GM19395 (cell line): Measurements from ENCODE around the gene USP2.
A peak's percentile ranks its signal among the peaks of the same experiment; 100 is the strongest.

Experiments
- ATAC-seq: cut with Tn5 transposase; IDR thresholded peaks from one replicate; pipeline ENCODE4 v1.9.1; 2021; ENCODE audit warnings: mild to moderate bottlenecking, moderate library complexity; ENCODE audit not compliant: unreplicated experiment

Gene USP2, protein sequence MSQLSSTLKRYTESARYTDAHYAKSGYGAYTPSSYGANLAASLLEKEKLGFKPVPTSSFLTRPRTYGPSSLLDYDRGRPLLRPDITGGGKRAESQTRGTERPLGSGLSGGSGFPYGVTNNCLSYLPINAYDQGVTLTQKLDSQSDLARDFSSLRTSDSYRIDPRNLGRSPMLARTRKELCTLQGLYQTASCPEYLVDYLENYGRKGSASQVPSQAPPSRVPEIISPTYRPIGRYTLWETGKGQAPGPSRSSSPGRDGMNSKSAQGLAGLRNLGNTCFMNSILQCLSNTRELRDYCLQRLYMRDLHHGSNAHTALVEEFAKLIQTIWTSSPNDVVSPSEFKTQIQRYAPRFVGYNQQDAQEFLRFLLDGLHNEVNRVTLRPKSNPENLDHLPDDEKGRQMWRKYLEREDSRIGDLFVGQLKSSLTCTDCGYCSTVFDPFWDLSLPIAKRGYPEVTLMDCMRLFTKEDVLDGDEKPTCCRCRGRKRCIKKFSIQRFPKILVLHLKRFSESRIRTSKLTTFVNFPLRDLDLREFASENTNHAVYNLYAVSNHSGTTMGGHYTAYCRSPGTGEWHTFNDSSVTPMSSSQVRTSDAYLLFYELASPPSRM

DNA sequence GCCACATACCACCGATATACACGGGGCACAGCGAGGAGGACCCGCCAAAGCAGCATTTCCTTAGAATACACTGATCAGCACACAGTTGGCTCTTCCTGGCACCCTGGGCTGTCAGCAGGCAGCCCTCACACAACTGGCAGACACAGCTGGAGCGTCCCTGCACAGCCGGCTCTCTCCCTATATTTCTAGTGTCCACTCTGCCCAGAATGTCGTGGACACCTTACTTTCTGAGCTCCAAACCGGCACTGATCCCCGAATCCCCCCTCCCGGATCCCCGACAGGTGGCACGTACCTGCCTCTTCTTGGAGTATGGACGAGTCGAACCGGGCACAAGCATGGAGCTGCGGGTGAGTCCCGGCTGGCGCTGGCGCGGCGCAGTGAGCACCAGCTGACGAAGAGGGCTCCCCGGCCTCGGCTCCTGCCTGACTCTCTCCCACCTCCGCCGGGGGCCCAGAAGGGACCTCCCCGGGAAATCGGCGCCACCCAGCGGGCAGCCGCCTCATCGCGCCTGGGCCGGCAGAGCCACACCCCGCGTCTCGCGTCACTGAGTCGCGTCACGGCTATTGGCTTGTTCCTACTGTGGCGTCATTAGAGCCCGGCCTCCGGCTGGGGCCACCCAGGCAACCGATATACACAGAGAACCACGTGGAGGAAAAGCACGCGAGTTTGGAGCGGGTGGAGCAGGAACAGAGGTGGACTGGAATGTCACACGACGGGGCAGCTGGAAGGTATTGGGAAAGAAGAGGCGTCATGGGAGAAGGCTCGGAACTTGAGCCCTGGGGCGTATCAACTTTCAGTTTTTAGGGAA, at the start of gene USP2:
USP2 (minus strand) TSS at position 510 of the 808 bp plus-strand sequence. CDS start 8,210 bp downstream, outside the sequence.
- ATAC-seq = peak; percentile 95

DNA sequence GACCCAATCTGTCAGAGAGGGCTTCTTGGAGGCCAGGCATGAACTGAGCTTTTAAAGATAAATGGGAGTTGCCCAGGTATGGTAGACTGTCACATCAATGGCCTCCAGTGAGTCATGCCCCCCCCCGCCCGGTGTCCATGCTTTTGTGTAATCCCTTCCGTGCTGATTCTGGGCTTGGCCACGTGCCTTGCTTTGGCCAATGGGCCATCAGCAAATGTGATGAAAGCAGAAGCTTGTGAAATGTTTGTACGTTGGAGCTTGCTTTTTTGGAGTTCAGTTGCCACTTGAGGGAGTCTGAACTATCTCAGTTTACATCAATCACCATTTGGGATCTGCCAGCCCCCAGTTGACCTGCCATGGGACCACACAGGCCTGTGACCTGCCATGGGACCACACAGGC, 45.8 kb upstream of the USP2 start:
- ATAC-seq = no peak

DNA sequence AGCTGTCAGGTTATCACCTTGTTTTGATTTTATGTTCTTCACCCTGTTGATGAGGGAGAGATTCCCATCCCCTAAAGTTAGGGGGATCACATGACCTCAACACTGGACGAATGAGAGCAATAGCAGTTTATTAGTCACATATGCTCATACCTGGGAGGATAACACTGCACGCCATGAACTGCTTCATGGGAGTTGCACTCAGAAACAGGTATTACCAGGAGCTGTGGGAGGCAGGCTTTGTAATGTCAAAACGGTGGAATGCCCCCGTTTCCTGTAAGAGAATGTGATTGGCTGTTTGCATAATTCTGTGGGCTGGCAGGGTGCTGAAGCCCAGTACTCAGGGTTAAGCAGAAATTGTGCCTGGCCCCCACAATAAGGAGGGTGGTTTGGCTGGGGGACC, 44.7 kb upstream of the USP2 start:
- ATAC-seq = no peak

DNA sequence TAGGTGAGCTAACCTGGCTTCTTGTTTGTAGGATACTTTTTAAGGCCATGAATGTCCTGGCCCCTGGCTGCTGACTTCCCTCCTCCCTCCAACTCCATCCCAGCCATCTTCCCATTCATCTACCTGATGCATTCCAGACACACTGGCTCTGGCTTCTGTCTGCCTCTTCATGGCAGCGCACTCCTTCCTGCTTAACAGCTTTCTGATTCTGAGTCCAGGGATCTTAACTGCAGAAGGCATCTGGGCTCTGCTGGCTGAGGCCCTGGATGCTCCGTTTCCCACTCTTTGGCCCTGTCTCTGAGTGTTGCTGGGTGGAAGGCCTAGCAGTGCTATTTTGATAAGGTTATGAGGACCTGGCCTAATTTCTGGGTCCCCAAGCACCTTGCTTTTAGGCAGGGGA, 43.3 kb upstream of the USP2 start:
- ATAC-seq = no peak

DNA sequence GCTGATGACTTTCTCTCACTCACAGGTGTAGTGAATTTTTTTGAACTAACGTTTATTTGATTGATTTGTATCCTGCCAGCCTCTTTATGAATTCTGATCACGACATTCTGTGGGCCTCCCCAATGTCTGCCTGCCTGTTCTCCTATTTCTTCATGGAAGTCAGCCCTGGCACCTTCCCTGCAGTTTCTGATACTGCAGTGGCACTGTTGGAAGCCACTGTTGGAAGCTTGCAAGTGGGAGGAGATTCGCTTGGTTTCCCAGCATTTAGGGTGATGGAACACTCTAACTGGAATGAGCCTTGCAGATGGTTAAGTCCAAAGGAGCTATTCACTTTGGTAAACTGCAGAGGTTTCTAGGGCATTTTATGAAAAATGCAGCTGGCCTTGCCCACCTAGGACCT, 42.8 kb upstream of the USP2 start:
- ATAC-seq = no peak

DNA sequence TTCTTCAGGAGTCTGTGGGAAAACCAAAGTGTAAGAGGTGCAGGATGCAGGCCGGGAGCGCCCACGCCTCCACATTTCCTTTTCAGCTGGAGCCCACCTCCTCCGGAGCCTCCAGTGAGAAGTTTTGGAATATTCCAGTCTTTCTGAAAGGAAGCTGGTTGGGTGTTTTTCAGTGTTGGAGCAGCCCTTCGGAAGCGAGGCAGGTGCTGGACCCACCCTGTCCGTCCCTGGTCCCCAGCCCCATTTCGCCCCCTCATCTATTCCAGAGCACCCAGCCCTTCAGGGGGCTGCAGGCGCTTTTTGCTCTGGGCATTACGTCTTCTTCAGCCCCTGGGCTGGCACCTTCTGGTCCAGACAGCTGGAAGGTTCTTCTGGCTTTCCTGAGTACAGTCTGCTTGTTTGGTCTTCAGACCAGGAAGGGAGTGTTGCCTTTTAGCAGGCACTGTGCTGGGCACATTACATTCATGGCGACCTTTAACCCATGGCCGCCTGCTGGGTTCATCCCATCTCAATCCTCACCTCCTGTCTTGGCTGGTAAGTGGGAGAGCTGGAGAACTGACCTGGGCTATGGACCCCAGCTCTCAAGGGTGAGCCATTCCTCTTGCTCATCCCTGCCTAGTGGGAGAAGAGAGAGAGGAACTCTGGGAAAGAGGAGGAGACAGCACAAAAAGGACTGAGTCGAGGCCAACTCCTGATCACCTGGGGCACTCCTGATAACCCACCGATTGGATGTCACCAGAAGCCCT, 42.2 kb upstream of the USP2 start:
- no peak for ATAC-seq

DNA sequence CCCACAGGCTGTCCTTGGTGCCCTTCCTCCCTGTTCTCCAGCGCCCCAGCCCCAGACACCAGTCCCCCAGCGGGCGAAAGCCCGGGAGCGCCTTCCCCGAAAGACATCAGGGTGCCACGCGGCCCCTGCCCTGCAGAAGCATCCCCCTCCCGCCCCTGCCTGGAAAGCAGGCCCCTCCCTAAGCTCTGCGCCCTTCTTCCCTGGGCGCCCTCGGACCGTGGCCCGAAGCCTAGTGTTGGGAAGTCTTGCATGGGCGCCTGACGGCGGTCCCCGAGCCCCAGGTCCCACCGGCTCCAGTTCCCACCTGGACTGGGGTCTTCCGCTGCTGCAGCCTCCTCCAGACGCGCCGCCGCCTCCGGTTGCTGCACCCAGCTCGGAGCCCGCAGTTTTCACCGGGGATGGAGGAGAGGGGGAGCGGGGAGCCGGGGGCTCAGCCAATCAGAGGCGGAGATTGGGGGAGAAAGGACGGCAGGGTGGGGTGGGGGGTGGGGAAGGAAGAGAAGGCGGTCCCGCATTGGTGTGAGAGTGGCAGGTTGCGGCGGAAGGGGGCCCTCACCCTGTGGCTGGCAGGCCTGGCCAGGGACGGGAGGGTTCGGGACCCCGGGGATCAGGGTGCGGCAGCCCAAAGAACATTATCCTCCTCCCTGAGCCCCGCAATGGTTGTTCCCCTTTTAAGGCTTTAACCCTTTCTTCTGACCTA, 41.5 kb upstream of the USP2 start, which contains the start of gene THY1:
THY1 (minus strand) TSS at position 364 of the 700 bp plus-strand sequence. CDS start 2,267 bp downstream, outside the sequence.
- no peak for ATAC-seq

DNA sequence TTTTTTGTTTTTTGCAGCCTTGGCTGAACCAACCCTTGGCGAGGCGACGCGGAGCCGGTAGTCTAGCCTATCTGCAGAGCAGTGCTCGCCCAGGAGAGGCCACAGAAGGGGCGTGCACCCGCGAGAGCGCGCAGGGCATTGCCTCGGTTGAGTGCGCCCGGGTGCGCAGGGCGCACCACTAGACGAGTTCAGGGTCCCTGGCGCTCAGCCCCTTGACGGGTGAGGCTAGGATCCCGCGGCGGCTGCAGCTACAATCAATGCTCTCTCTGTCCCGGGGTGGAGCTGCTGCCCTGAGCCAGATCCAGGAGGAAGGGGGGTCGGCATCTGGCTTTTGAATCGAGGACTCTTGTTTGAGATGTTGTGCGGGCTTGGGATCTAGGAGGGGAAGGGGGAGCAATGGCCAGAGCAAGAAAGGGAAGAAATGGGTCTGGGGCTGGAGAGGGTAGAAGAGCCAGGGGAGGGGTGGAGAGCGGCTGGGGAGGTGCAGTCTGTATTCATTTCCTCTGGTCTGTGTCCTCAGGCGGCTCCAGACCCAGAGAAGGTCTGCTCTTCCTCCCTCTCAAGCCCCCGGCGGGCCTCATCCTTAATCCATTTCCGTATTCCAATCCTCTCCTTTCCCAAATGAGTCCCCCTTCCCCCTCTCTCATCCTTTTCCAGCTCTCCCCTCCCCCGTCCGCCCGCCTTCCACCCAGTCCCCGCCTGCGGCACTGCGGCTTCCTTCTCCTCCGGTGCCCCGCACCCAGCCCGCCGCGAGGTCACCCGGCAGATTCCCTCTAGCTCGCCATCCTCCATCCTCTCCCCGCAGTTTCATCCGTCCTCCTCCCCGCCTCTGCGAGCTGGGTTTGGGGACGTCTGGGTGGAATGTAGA, 40.7 kb upstream of the USP2 start:
- ATAC-seq = no peak

DNA sequence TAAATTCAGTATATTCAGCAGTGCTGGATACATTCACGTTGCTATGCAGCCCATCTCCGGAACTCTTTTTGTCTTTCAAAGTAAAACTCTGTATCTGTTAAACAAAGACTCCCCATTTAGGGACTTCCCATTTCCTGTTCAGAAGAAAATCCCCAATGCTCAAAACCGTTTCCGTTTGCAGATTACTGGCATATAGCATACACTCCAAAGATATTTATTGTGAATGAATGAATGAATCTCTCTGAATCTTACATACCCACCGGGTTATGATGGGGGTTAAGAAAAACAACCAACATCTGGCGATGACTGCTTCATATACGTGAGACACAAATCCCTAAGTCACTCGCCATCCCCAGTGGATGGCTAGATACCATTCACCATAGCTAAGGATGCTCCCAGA, 39.9 kb upstream of the USP2 start:
- no peak for ATAC-seq

DNA sequence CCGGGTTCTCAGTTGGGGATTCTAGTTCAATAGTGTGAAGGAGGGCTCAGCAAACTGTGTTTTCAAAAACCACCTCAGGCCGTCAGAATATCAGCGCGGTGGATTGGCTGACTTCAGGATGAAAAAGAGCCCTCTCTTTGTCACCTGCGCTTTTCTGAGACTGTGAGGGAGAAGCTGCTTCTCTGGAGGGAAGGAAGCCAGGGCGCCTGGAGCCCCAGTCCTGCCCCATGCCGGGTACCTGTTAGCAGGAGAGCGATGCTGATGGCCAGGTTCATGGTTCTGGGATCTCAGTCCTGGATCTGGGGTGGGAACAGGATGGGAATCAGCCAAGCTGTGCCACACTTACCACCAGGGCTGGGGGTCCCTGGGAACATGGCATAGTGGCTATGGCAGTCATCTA, 39.1 kb upstream of the USP2 start:
- no peak for ATAC-seq

DNA sequence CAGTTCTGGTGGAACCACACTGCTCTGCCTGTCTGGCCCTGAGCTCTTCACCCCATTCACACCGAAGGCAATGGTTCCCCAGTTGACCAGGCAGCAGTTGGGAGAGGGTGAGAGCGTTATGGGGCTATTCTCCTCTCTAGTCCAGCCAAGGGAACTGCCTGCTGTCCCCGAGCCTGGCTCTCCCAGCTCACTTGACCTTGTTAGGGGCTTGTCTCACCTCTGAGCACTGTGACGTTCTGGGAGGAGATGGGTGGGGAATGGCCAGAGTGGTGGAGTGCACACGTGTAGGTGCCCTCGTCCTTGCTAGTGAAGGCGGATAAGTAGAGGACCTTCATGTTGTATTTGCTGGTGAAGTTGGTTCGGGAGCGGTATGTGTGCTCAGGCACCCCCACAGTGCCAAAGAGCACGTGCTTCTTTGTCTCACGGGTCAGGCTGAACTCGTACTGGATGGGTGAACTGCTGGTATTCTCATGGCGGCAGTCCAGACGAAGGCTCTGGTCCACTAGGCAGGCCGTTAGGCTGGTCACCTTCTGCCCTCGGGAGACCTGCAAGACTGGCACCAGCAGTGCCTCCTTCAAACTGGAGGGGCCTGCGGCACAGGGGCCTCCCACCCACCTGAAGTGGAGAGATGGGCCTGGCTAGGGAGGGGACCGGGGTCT, 38.5 kb upstream of the USP2 start:
- ATAC-seq = no peak

DNA sequence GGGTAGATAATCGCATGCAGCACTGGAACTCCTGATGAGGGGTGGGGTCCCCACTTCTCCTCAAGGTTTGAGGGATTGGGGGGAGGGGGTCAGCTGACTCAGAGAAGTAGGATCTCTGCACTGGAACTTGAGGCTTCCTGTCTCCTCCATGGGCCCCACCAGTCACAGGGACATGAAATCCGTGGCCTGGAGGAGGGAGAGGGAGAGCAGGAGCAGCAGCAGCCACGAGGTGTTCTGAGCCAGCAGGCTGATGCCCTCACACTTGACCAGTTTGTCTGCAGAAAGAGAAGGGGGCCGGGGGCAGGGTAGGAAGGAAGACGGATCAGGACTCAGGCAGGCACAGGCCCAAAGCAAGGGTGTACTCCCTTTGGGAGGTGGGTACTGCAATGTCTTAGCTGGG, 37.8 kb upstream of the USP2 start:
- ATAC-seq = no peak

DNA sequence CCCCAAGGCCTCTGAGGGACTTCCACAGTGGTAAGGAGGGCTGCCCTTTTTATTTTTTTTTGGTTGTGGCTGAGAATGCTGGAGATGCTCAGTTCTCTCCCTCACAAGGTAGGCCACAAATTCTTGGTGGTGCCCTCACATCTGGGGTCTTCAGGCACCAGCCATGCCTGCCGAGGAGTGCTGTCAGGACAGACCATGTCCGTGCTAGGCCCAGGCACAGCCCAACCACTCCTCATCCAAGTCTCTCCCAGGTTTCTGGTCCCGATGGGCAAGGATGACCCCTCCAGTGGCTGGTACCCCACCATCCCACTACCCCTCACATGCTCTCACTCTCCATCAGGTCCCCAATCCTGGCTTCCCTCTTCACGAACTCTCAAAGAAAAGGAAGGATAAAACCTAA, 37.3 kb upstream of the USP2 start:
- no peak for ATAC-seq

DNA sequence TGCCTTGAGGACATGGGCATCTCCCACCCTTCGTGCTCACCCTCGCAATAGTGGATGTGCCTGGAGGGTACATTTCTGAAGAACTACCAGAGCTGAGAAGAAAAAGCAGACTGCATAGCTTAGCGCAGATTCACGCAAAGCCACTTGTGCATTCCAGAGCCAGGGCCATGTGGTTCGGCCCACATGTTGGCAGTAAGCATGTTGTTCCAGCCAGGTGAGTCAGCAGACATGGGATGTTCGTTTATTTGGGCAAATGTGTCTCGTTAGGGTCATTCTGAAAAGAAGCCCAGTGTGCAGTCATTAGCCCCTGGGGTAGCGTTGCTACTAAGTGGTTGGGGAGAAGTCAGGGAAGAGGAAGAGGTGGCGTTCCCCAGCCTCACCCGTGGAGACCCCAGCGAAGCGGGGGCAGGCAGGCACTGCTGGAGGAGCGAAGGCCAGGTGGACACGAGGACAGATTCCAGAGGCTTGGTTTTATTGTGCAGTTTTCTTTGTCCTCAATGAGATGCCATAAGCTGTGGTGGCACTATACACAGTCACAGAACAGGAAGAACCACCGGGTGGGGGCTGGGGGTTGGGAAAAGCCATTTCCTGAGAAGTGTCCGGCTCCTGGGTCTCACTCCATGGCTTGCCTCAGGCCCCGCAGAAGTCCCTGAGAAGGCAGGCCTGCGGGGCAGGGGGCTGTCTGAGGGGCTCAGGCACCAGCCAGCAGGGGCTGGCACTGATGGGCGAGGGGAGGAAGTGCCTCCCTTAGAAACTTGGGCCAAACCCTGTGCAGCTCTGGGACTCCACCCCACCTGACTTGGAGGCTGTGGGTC, 36.4 kb upstream of the USP2 start:
- ATAC-seq = no peak

DNA sequence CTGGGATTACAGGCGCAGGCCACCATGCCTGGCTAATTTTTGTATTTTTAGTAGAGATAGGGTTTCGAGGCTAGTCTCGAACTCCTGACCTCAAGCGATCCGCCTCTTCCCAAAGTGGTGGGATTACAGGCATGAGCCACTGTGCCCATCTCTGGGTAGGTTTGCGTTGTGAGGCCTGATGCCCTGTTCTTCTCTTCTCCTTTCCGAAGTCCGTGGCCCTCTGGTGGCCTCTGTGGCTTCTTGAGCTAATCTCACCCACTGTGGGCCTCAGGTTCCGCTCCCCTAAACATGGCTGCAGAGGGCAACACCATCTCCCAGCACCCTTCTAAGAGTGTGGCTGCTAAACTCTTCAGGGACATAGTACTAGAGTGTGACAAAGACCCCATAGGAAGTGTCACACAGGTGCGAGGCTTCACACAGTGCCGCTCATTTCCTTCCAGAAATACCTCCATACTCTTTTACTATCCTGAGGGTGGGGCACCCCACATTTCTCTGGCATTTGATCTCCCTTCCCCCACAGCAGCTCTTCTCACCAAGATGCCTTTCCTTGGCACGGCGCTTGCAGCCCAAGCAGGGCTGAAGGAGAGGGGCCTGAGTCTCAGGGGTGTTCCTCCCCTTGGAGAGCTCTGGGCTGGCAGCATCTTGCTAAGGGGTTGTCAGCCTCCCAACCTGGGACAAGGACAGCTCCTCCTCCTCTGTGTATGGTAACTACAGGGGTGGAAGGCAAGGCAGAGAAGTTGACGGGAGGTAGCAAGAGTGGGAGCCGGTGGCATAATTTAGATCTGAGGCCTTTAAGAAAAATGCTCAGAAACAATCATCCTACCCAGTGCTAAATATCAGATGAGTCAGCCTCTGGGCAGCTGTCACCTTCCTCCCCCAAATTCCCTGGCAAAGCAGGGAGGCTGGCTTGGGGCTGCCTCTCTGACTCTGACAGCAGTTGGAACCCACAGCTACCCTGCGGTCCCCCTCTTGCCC, 35.4 kb upstream of the USP2 start:
- ATAC-seq = no peak

DNA sequence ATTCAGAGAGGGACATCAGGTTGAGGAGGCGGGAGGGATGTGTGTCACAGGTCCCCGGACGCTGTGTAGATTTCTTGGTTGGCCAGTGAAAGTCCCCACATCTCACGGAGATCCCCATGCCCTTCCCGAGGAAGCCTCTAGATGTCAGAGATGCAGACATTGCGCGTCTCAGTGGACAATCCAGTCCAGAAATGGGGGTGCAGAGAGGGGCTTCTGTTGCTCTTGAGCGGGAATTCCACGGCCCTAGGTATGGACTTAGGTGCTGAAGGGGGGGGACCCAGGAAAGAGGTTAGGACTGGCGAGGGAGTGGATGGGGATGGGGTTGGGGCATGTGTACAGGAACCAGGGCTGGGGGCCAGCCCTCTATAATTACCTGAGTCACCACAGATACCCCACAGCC, 34.5 kb upstream of the USP2 start:
- ATAC-seq = no peak

DNA sequence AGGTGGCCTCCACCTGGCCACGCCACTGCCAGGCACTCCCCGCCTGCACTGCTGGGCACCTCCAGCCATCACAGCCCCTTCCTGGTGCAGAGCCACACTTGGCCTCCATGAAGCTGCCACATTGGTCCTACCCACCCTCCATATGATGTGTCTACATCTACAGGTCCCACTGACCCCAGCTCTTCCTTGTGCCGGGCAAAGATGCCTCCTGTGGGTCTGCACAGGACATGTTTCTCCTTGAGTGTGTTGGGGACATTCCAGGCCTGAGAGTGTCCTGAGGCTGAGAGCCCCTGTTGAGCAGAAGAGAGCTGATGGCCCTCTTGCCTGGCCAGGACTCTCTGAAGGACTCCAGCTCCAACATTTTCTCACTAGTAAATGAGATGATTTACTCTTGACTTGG, 34.0 kb upstream of the USP2 start:
- ATAC-seq = no peak
